DND-41 (cell line): ENCODE data around the gene TPCN1.

Experiments used
- ATAC-seq: fragments of 200-7000 bp; cut with Tn5 transposase; 3 replicates; pipeline ENCODE4 v1.9.1; 2021; ENCODE audit warnings: low read depth; ENCODE audit not compliant: insufficient read depth
- DNase-seq: peaks from one replicate; pipeline ENCODE4 v3.0.0-alpha.2; 2020
- H2AFZ ChIP-seq: 2 replicates; pipeline ENCODE4 v1.6.0; 2012; ENCODE audit warnings: low read depth, low read length
- H3K27ac ChIP-seq: 2 replicates; pipeline ENCODE4 v1.5.1; 2012; ENCODE audit warnings: low read length, inconsistent platforms
- H3K27me3 ChIP-seq: fragments of 200-600 bp; sonication (generic); 2 replicates; pipeline ENCODE4 v1.6.0; 2012; ENCODE audit warnings: low read length, mild to moderate bottlenecking, inconsistent platforms; ENCODE audit not compliant: insufficient read depth, poor library complexity
- H3K36me3 ChIP-seq: 2 replicates; pipeline ENCODE4 v1.5.1; 2012; ENCODE audit warnings: low read length, inconsistent platforms; ENCODE audit not compliant: insufficient read depth
- H3K4me1 ChIP-seq: 2 replicates; pipeline ENCODE4 v1.5.1; 2012; ENCODE audit warnings: mild to moderate bottlenecking, low read length; ENCODE audit not compliant: insufficient read depth
- H3K4me2 ChIP-seq: 2 replicates; pipeline ENCODE4 v1.6.0; 2012; ENCODE audit warnings: mild to moderate bottlenecking, moderate library complexity, low read length, inconsistent platforms; ENCODE audit not compliant: insufficient read depth
- H3K4me3 ChIP-seq, 2 experiments: fragments of 200-600 bp in 1 of 2; shearing (Covaris generic) in 1 of 2; 2 replicates each; pipeline ENCODE4 v1.5.1; 2012 to 2016; ENCODE audit warnings: inconsistent platforms in 2 of 2, low read length in 2 of 2, mild to moderate bottlenecking in 2 of 2, low read depth in 1 of 2, moderate library complexity in 1 of 2
- H3K79me2 ChIP-seq: 2 replicates; pipeline ENCODE4 v1.6.0; 2012; ENCODE audit warnings: low read length, inconsistent platforms; ENCODE audit not compliant: insufficient read depth
- H3K9ac ChIP-seq: 2 replicates; pipeline ENCODE4 v1.6.0; 2012; ENCODE audit warnings: low read depth, mild to moderate bottlenecking, inconsistent platforms, low read length, moderate library complexity
- H3K9me3 ChIP-seq: 2 replicates; pipeline ENCODE4 v1.5.1; 2012; ENCODE audit warnings: low read length, moderate library complexity, mild to moderate bottlenecking, inconsistent platforms; ENCODE audit not compliant: insufficient read depth, severe bottlenecking
- H4K20me1 ChIP-seq: 2 replicates; pipeline ENCODE4 v1.6.0; 2012; ENCODE audit warnings: low read length; ENCODE audit not compliant: insufficient read depth
- EZH2 ChIP-seq: IDR thresholded peaks from 3 replicates; pipeline ENCODE4 v1.6.1; 2012; ENCODE audit warnings: borderline replicate concordance, low read depth, mild to moderate bottlenecking, moderate library complexity, low read length, inconsistent platforms; ENCODE audit not compliant: severe bottlenecking
- TF ChIP-seq, protein P1 (sequence below): IDR thresholded peaks from 2 replicates; pipeline ENCODE4 v1.5.1; 2012; ENCODE audit warnings: borderline replicate concordance, low read length, moderate library complexity, mild to moderate bottlenecking; ENCODE audit not compliant: poor library complexity, severe bottlenecking; ENCODE audit errors: extremely low read depth

TPCN1 gene

DNA sequence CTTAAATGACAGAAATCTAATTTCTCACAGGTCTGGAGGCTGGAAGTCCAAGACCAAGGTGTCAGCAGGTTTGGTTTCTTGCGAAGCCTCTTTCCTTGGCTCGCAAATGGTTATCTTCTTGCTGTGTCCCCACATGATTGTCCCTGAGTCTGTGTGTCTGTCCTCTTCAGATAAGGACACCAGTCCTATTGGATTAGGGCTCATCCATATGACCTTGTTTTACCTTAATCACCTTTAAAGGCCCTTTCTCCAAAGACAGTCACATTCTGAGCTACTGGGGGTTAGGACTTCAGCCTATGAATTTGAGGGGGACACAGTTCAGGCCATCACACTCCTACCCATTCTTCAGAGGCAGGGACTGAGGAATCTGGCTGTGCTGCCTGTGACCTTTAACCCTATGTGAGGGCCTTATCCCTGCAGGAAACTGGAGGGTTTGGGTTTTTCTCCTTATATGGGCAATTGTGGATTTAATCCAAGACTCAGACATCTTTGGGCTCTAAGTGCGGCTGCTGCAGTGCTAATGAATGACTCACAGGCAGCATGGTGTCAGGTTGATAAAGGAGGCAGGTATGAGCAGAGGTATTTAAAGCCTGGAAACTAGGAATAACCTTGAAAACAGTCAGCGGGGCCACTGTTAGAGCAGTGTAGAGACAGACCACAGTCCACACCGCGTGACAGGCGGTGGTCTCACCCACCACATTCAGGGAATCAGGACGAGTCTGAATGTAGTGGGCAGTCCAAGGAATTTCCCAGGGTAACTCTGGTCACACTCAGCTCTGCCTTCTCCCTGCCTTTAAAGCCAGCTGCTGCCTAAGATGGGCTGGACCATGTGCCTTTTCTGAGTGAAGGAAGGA lies 10.2 kb downstream of the TPCN1 start:
- Histone ChIP-seq H3K36me3 (peaks cover 86% of the 10 kb centered on the region), H3K9ac (no peak overlapping the region), H3K4me2 (no peak overlapping the region)

DNA sequence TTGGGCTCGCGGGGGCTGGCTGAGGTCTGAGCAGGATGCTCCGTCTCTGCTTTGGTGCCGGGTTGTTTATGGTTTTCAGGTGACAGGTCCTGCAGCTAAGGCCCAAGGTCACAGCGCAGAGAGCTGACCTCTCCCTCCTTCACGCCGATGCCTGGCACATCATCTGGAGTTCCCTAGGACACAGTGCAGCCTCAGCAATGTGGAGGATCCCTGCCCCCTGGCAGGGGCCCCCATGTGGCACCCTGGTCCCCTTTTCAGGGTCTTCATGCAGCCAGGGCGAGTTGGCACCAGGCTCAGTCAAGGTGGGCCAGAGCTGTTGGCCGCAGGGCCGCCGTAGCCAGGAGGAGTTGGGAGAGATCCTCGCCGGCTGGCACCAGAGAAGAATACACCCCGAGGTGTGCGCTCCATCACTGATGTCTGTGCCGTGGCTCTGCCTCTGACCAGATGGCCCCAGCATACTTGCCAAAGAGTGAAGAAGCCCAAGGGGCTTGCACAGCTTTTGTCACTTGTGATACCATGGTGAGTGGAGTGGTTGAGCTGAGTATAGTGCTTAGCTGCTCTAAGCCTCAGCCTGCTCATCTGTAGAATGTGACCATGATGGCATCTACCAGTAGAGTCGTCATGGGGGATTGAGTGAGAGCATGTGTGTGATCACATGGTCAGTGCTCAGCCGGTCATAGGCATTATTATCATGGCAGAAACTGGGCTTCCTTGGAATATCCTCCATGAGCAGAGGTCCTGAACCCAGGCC lies 11.0 kb downstream of the TPCN1 start:
- Histone ChIP-seq H3K79me2 (no peaks in the 10 kb centered on the region), H3K36me3 (peaks cover 79% of the 10 kb centered on the region), H3K4me2 (no peak overlapping the region), H3K4me3 (no peak overlapping the region), H2AFZ (no peak overlapping the region), H3K27me3 (no peaks in the 10 kb centered on the region), H3K27ac (peak overlapping the region; percentile 21; the same call in 1 of the 2 replicates), H3K4me1 (peaks cover 2% of the 10 kb centered on the region; the same call in 1 of the 2 replicates), H3K9me3 (no peaks in the 10 kb centered on the region), H3K9ac (no peak overlapping the region), H4K20me1 (no peaks in the 10 kb centered on the region)
- DNase-seq (no peak), ATAC-seq (no peak)
- TF ChIP-seq, protein P1, sequence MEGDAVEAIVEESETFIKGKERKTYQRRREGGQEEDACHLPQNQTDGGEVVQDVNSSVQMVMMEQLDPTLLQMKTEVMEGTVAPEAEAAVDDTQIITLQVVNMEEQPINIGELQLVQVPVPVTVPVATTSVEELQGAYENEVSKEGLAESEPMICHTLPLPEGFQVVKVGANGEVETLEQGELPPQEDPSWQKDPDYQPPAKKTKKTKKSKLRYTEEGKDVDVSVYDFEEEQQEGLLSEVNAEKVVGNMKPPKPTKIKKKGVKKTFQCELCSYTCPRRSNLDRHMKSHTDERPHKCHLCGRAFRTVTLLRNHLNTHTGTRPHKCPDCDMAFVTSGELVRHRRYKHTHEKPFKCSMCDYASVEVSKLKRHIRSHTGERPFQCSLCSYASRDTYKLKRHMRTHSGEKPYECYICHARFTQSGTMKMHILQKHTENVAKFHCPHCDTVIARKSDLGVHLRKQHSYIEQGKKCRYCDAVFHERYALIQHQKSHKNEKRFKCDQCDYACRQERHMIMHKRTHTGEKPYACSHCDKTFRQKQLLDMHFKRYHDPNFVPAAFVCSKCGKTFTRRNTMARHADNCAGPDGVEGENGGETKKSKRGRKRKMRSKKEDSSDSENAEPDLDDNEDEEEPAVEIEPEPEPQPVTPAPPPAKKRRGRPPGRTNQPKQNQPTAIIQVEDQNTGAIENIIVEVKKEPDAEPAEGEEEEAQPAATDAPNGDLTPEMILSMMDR = no peak
- no peak for TF ChIP-seq EZH2

More for the DNA sequence above, 10.2 kb downstream of the TPCN1 start:
- H2AFZ ChIP-seq = no peak overlapping the region
- TF ChIP-seq, protein P1 = no peak
- no peak for TF ChIP-seq EZH2
- no peaks in the 10 kb centered on the region for H3K79me2 ChIP-seq
- H3K4me3 ChIP-seq = no peak overlapping the region
- peaks cover 2% of the 10 kb centered on the region; the same call in 1 of the 2 replicates for H3K4me1 ChIP-seq
- H3K27me3 ChIP-seq = no peaks in the 10 kb centered on the region
- H3K27ac ChIP-seq = peak overlapping the region; percentile 21; the same call in 1 of the 2 replicates
- H3K9me3 ChIP-seq = no peaks in the 10 kb centered on the region
- DNase-seq (no peak), ATAC-seq (no peak)
- H4K20me1 ChIP-seq = no peaks in the 10 kb centered on the region

DNA sequence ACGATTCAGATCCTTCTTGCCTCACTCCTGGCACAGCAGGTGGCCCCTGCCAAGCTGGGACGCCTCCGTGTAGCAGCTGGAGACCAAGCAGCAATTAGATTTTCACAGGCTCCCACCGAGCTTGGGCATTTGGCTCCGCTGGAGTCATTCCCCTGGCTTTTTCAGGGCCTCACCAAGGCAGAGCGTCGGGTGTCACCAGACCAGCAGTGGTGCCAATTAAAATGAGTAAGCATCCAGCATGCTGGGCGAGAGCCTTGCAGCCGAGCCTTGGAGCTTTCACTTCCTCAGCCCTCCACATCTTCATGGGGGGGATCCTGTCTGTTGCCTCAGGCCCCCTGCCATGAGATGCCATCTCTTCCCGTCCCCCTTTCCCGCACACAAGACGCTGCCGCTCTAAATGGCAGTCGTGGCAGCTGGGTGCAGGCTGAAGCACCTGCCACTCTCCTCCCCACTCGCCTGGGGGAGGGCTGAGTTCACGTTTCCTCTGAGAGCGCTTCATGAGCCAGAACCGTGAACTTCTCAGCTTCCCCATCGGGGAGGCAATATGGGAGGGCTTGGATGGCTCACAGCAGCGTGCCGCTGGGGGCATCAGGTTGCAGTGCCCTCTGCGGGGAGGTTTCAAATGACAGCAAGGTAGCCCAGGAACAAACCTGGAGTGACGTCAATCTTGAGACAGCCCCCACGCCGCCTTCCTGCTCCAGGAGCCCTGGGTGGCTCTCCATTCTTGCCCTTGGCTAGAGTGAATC lies 11.7 kb downstream of the TPCN1 start:
- no peak overlapping the region for H3K9ac ChIP-seq
- no peak overlapping the region for H3K4me3 ChIP-seq
- H3K79me2 ChIP-seq = no peaks in the 10 kb centered on the region
- H4K20me1 ChIP-seq = no peaks in the 10 kb centered on the region
- no peak for DNase-seq
- H3K36me3 ChIP-seq = peaks cover 74% of the 10 kb centered on the region
- ATAC-seq = peak; percentile 44; the same call in 1 of the 3 replicates
- TF ChIP-seq, protein P1 = no peak
- TF ChIP-seq EZH2 = no peak
- peaks cover 2% of the 10 kb centered on the region; the same call in 1 of the 2 replicates for H3K4me1 ChIP-seq
- no peak overlapping the region for H3K4me2 ChIP-seq
- no peak overlapping the region for H2AFZ ChIP-seq
- no peak overlapping the region; the same call in 1 of the 2 replicates for H3K27ac ChIP-seq
- H3K27me3 ChIP-seq = no peaks in the 10 kb centered on the region
- no peaks in the 10 kb centered on the region for H3K9me3 ChIP-seq
